SK-N-SH (cell line): Measurements from ENCODE around the gene TMEM44. TPM values are rescaled to one million over a fixed set of nuclear protein-coding genes. Genes with fewer than 3 reads are reported as not detected.
A peak's percentile ranks its signal among the peaks of the same experiment; 100 is the strongest.

ENCODE experiments used
- CTCF ChIA-PET: fragments of 300-600, 350-600 bp; formaldehyde crosslinking; extraction: SDS; loops from one replicate; lab custom pipeline; 2021; lab: Yijun Ruan, JAX
- POLR2A ChIA-PET: fragments of 350-600 bp; sonication (Branson Sonifier 250); formaldehyde crosslinking; extraction: SDS; loops from one replicate; lab custom pipeline; 2020; ENCODE audit warnings: antibody characterized with exemption, inconsistent platforms; lab: Yijun Ruan, JAX
- DNase-seq: peaks from one replicate; pipeline ENCODE4 v3.0.0; 2012
- H2AFZ ChIP-seq: fragments of 200-600 bp; sonication (generic); 2 replicates; pipeline ENCODE4 v1.8.1; 2016; ENCODE audit warnings: antibody characterized with exemption, mild to moderate bottlenecking, low read depth
- H3F3A ChIP-seq: fragments of 200-600 bp; sonication (generic); replicated peaks from 2 replicates; pipeline ENCODE3; 2016; ENCODE audit warnings: antibody characterized with exemption, mild to moderate bottlenecking; ENCODE audit not compliant: insufficient read depth
- H3K27ac ChIP-seq, 2 experiments: fragments of 200-500 bp in 1 of 2; fragments of 200-600 bp in 1 of 2; sonication (Bioruptor generic) in 1 of 2; sonication (generic), shearing (Covaris generic) in 1 of 2; 2 replicates each; pipeline versions ENCODE4 v1.5.1 to v1.6.1; 2014 to 2016; ENCODE audit warnings: low read depth in 2 of 2, inconsistent platforms in 1 of 2, low read length in 1 of 2, mild to moderate bottlenecking in 1 of 2, mixed read lengths in 1 of 2
- H3K27me3 ChIP-seq: fragments of 200-600 bp; sonication (generic), shearing (Covaris generic); 2 replicates; pipeline ENCODE4 v1.6.1; 2016; ENCODE audit warnings: mixed run types; ENCODE audit not compliant: insufficient read depth
- H3K36me3 ChIP-seq, 2 experiments: fragments of 200-500 bp in 1 of 2; fragments of 200-600 bp in 1 of 2; sonication (Bioruptor generic) in 1 of 2; sonication (generic) in 1 of 2; replicated peaks in 1 of 2; 2 replicates each; pipeline versions ENCODE3 to v1.5.1; 2014 to 2016; ENCODE audit warnings: low read length in 1 of 2, mild to moderate bottlenecking in 1 of 2; ENCODE audit not compliant: insufficient read depth in 2 of 2, control insufficient read depth in 1 of 2
- H3K4me1 ChIP-seq, 2 experiments: fragments of 200-500 bp in 1 of 2; fragments of 200-600 bp in 1 of 2; sonication (Bioruptor generic) in 1 of 2; sonication (generic), shearing (Covaris generic) in 1 of 2; 2 replicates each; pipeline versions ENCODE4 v1.5.1 to v1.6.1; 2014 to 2016; ENCODE audit warnings: low read depth in 1 of 2, low read length in 1 of 2, mixed run types in 1 of 2; ENCODE audit not compliant: insufficient read depth in 2 of 2, control insufficient read depth in 1 of 2
- H3K4me2 ChIP-seq: fragments of 200-600 bp; sonication (generic), shearing (Covaris generic); 2 replicates; pipeline ENCODE4 v1.6.1; 2017; ENCODE audit warnings: mixed run types
- H3K4me3 ChIP-seq, 2 experiments: fragments of 200-500 bp in 1 of 2; fragments of 200-600 bp in 1 of 2; sonication (Bioruptor generic) in 1 of 2; sonication (generic), shearing (Covaris generic) in 1 of 2; 2 replicates each; pipeline versions ENCODE4 v1.5.1 to v1.8.1; 2014 to 2016; ENCODE audit warnings: low read depth in 2 of 2, inconsistent platforms in 1 of 2, low read length in 1 of 2, mild to moderate bottlenecking in 1 of 2, mixed read lengths in 1 of 2, moderate library complexity in 1 of 2
- H3K79me2 ChIP-seq: fragments of 200-600 bp; sonication (generic); 2 replicates; pipeline ENCODE4 v1.8.1; 2017; ENCODE audit warnings: mild to moderate bottlenecking; ENCODE audit not compliant: insufficient read depth
- H3K9ac ChIP-seq: fragments of 200-600 bp; sonication (generic); 2 replicates; pipeline ENCODE4 v1.6.1; 2017; ENCODE audit warnings: mixed run types
- H3K9me2 ChIP-seq: fragments of 200-600 bp; sonication (generic); 2 replicates; pipeline ENCODE4 v1.6.1; 2017; ENCODE audit warnings: mixed run types
- H3K9me3 ChIP-seq: fragments of 200-600 bp; sonication (generic); 2 replicates; pipeline ENCODE4 v1.6.1; 2017; ENCODE audit warnings: mixed run types, mild to moderate bottlenecking, moderate library complexity
- H4K20me1 ChIP-seq: fragments of 200-600 bp; sonication (generic); 2 replicates; pipeline ENCODE4 v1.6.1; 2017; ENCODE audit warnings: mild to moderate bottlenecking, mixed run types; ENCODE audit not compliant: insufficient read depth
- FOSL2 ChIP-seq: IDR thresholded peaks from 2 replicates; pipeline ENCODE4 v1.4.0; 2012; ENCODE audit warnings: low read depth, mild to moderate bottlenecking, moderate library complexity, borderline replicate concordance
- IRF3 ChIP-seq: fragments of 150-350 bp; IDR thresholded peaks from 2 replicates; pipeline ENCODE4 v1.6.1; 2016; ENCODE audit warnings: mild to moderate bottlenecking, low read depth, low read length
- JUND ChIP-seq: IDR thresholded peaks from 2 replicates; pipeline ENCODE4 v1.4.0; 2012
- MEF2A ChIP-seq: IDR thresholded peaks from 2 replicates; pipeline ENCODE4 v1.4.0; 2012; ENCODE audit warnings: low read depth, borderline replicate concordance
- MXI1 ChIP-seq: IDR thresholded peaks from 2 replicates; pipeline ENCODE4 v1.6.1; 2012; ENCODE audit warnings: mild to moderate bottlenecking, low read depth, low read length, improper control_type of control experiment
- NFIC ChIP-seq: IDR thresholded peaks from 2 replicates; pipeline ENCODE4 v1.4.0; 2012; ENCODE audit warnings: borderline replicate concordance
- NRF1 ChIP-seq: IDR thresholded peaks from 2 replicates; pipeline ENCODE4 v1.6.1; 2012; ENCODE audit warnings: low read depth, mild to moderate bottlenecking, low read length
- PBX3 ChIP-seq: IDR thresholded peaks from 2 replicates; pipeline ENCODE4; 2012
- POLR2AphosphoS5 ChIP-seq: IDR thresholded peaks from 2 replicates; pipeline ENCODE4 v1.6.1; 2012; ENCODE audit warnings: low read depth, low read length
- RAD21 ChIP-seq: IDR thresholded peaks from 2 replicates; pipeline ENCODE4 v1.6.1; 2012; ENCODE audit warnings: mild to moderate bottlenecking, low read length
- RCOR1 ChIP-seq: fragments of 150-350 bp; IDR thresholded peaks from 2 replicates; pipeline ENCODE4 v1.6.1; 2017; ENCODE audit warnings: antibody characterized with exemption, low read length
- TCF12 ChIP-seq: IDR thresholded peaks from 2 replicates; pipeline ENCODE4 v1.4.0; 2012
- TEAD4 ChIP-seq: IDR thresholded peaks from 2 replicates; pipeline ENCODE4 v1.4.0; 2012; ENCODE audit warnings: mild to moderate bottlenecking, borderline replicate concordance; ENCODE audit not compliant: insufficient read depth
- USF2 ChIP-seq: fragments of 150-350 bp; IDR thresholded peaks from 2 replicates; pipeline ENCODE4 v1.6.1; 2017; ENCODE audit warnings: antibody characterized with exemption, low read length, low read depth, borderline replicate concordance
- YY1 ChIP-seq: IDR thresholded peaks from 2 replicates; pipeline ENCODE4 v1.4.0; 2012; ENCODE audit warnings: low read depth, mild to moderate bottlenecking
- ZBTB33 ChIP-seq: IDR thresholded peaks from 2 replicates; pipeline ENCODE4 v1.4.0; 2012; ENCODE audit warnings: low read depth, borderline replicate concordance
- WGBS: methylation state at CpG from one replicate; pipeline ENCODE4 v1.1.6; 2017; ENCODE audit warnings: low lambda C conversion rate; 5-methylcytosine and 5-hydroxymethylcytosine counted together
- polyA plus RNA-seq, 3 experiments: library from polyadenylated mRNA; depleted of rRNA; stranded (reverse); fragments of >200 nt; gene quantifications; 2 replicates each; pipeline ENCODE4 v1.2.3, GENCODE V29; 2012

The TMEM44 gene
- polyA plus RNA-seq, 1 of the 3 experiments (the other 2 are of a cell fraction), result 22.6 TPM

GRCh38 chr3:194638991-194639605 lies 5.9 kb upstream of the TMEM44 start:
- CTCF ChIA-PET, result interaction anchor here (1.2 kb wide), 1 partner anchor 9 kb away, joined by 3 read pairs; no protein-coding TSS in a partner anchor

More at GRCh38 chr3:194638991-194639605, 5.9 kb upstream of the TMEM44 start:
- H3K36me3 ChIP-seq, result peaks cover 26 to 28% of the 10 kb centered on the region in 2 experiments
- 96% methylated on average over 10 of the region's 10 CpGs for WGBS
- peaks cover 6% of the 10 kb centered on the region for H3K79me2 ChIP-seq
- peaks cover 35% of the 10 kb centered on the region for H3F3A ChIP-seq
- peak overlapping the region; percentile 62; the same call in 1 of the 2 replicates for H3K4me2 ChIP-seq
- H3K9me3 ChIP-seq, result no peaks in the 10 kb centered on the region
- TF ChIP-seq NFIC (no peak), POLR2AphosphoS5 (no peak), MEF2A (no peak), USF2 (no peak), ZBTB33 (no peak), NRF1 (no peak), PBX3 (no peak), RAD21 (no peak), YY1 (no peak), TEAD4 (no peak), RCOR1 (no peak), TCF12 (no peak), JUND (no peak), IRF3 (no peak), MXI1 (no peak), FOSL2 (no peak)
- POLR2A ChIA-PET, result no interaction called here
- H3K27ac ChIP-seq, result no peak overlapping the region
- H3K27me3 ChIP-seq, result no peaks in the 10 kb centered on the region
- H3K4me3 ChIP-seq, result no peak overlapping the region
- no peaks in the 10 kb centered on the region for H3K9me2 ChIP-seq
- no peak overlapping the region for H3K9ac ChIP-seq
- H2AFZ ChIP-seq, result no peak overlapping the region
- no peaks in the 10 kb centered on the region for H4K20me1 ChIP-seq
- no peak for DNase-seq
- H3K4me1 ChIP-seq, result peaks cover 0 to 8% of the 10 kb centered on the region in 2 experiments; a peak in 1 of 4 replicates
